GM12878 (cell line): ENCODE measurements around the gene OR2AT4. TPM values are rescaled to one million over a fixed set of nuclear protein-coding genes. Genes with fewer than 3 reads are reported as not detected.

Source experiments
- ATAC-seq: fragments of 200-7000 bp; cut with Tn5 transposase; 3 replicates; pipeline ENCODE4 v1.9.1; 2020; ENCODE audit warnings: mild to moderate bottlenecking, moderate library complexity
- BruUV-seq: library from RNA; stranded (reverse); fragments of 400-500 nt; replicated peaks from 2 replicates; lab custom pipeline; 2021; lab: Mats Ljungman, UMichigan
- CTCF ChIA-PET: fragments of 300-600 bp; sonication (Branson Sonifier 250); formaldehyde crosslinking; extraction: SDS; loops from one replicate; lab custom pipeline; 2021; ENCODE audit warnings: inconsistent platforms; lab: Yijun Ruan, JAX
- POLR2A ChIA-PET: fragments of 350-600 bp; formaldehyde crosslinking; extraction: SDS; loops from one replicate; lab custom pipeline; 2021; ENCODE audit warnings: inconsistent platforms; lab: Charles Lee
- RAD21 ChIA-PET: fragments of 300-600 bp; sonication (Branson Sonifier 250); formaldehyde crosslinking; loops from one replicate; lab custom pipeline; 2023; ENCODE audit warnings: antibody characterized with exemption; ENCODE audit not compliant: unreplicated experiment; lab: Charles Lee
- SMC1A ChIA-PET: fragments of 300-600 bp; sonication (Branson Sonifier 250); formaldehyde crosslinking; loops from one replicate; lab custom pipeline; 2023; ENCODE audit not compliant: unreplicated experiment, uncharacterized antibody; lab: Charles Lee
- DNase-seq: peaks from one replicate; pipeline ENCODE4 v3.0.0-alpha.2; 2011; ENCODE audit warnings: low read depth, low spot score
- FAIRE-seq: peaks from 3 replicates; lab custom pipeline; 2011; peaks lifted over from hg19 to GRCh38; lab: Jason Lieb, UNC
- H2AFZ ChIP-seq: 2 replicates; pipeline ENCODE4 v1.6.0; 2011; ENCODE audit warnings: low read depth, low read length, control low read depth; ENCODE audit not compliant: control insufficient read depth
- H3K27ac ChIP-seq: 2 replicates; pipeline ENCODE4 v1.5.1; 2011; ENCODE audit warnings: control low read depth; ENCODE audit not compliant: control insufficient read depth, insufficient read depth
- H3K27me3 ChIP-seq, 2 experiments: replicated peaks in 1 of 2; 2 replicates each; pipeline versions ENCODE4 v1.6.0 to v1.6.1; 2011; ENCODE audit warnings: low read length in 1 of 2; ENCODE audit not compliant: control insufficient read depth in 2 of 2, insufficient read depth in 2 of 2
- H3K36me3 ChIP-seq, 2 experiments: 2 replicates each; pipeline ENCODE4 v1.5.1; 2011; ENCODE audit warnings: low read length in 1 of 2; ENCODE audit not compliant: control insufficient read depth in 2 of 2, insufficient read depth in 2 of 2
- H3K4me1 ChIP-seq: 2 replicates; pipeline ENCODE4 v1.6.1; 2011; ENCODE audit warnings: mild to moderate bottlenecking, low read length, moderate library complexity, mixed read lengths; ENCODE audit not compliant: control insufficient read depth, insufficient read depth
- H3K4me2 ChIP-seq: 2 replicates; pipeline ENCODE4 v1.6.0; 2011; ENCODE audit warnings: control low read depth; ENCODE audit not compliant: control insufficient read depth, insufficient read depth
- H3K4me3 ChIP-seq: fragments of 200-600 bp; sonication (generic); 2 replicates; pipeline ENCODE4 v1.5.1; 2016
- H3K79me2 ChIP-seq: 2 replicates; pipeline ENCODE4 v1.6.0; 2011; ENCODE audit warnings: low read length; ENCODE audit not compliant: control insufficient read depth, insufficient read depth
- H3K9ac ChIP-seq: 2 replicates; pipeline ENCODE4 v1.8.0; 2011; ENCODE audit warnings: low read length, control low read depth, mixed read lengths; ENCODE audit not compliant: control insufficient read depth, insufficient read depth
- H3K9me3 ChIP-seq: replicated peaks from 3 replicates; pipeline ENCODE4 v1.5.1; 2011; ENCODE audit warnings: mild to moderate bottlenecking, low read length; ENCODE audit not compliant: control insufficient read depth, insufficient read depth
- H4K20me1 ChIP-seq: 2 replicates; pipeline ENCODE4 v1.6.0; 2011; ENCODE audit not compliant: control insufficient read depth, insufficient read depth
- HDAC2 ChIP-seq: fragments of 200-600 bp; sonication (generic); IDR thresholded peaks from 2 replicates; pipeline ENCODE4 v1.6.1; 2017
- HSF1 ChIP-seq: fragments of 150-350 bp; IDR thresholded peaks from 2 replicates; pipeline ENCODE4 v1.6.1; 2014; ENCODE audit warnings: mild to moderate bottlenecking, low read depth, low read length
- POLR2AphosphoS2 ChIP-seq: IDR thresholded peaks from 2 replicates; pipeline ENCODE4 v1.6.1; 2011; ENCODE audit warnings: low read depth, mild to moderate bottlenecking, low read length, improper control_type of control experiment, moderate library complexity
- SKIL ChIP-seq: fragments of 450-650 bp; IDR thresholded peaks from 2 replicates; pipeline ENCODE4 v1.6.1; 2017; ENCODE audit warnings: mild to moderate bottlenecking, low read depth, inconsistent platforms; ENCODE audit not compliant: poor library complexity, severe bottlenecking
- ZNF24 ChIP-seq: fragments of 450-650 bp; IDR thresholded peaks from 2 replicates; pipeline ENCODE4 v1.6.1; 2017; ENCODE audit warnings: antibody characterized with exemption, mild to moderate bottlenecking
- ZNF274 ChIP-seq: IDR thresholded peaks from one replicate; pipeline ENCODE4 v1.8.0; 2011; ENCODE audit not compliant: insufficient read length, insufficient read depth
- WGBS: methylation state at CpG from one replicate; pipeline ENCODE4 v1.1.6; 2016; ENCODE audit warnings: low lambda C conversion rate; ENCODE audit not compliant: insufficient replicate concordance, insufficient coverage; ENCODE audit errors: missing lambda C conversion rate; 5-methylcytosine and 5-hydroxymethylcytosine counted together
- in situ Hi-C: fragments of 300-500 bp; cut with MboI; formaldehyde crosslinking; loops from 9 replicates; pipeline ENCODE4 v1.14.3; 2018; ENCODE audit warnings: mixed read lengths
- intact Hi-C: fragments of 100-400 bp; cut with micrococcal nuclease; formaldehyde crosslinking; loops from one replicate; pipeline ENCODE4 v1.14.2; 2022; ENCODE audit not compliant: unreplicated experiment
- polyA plus RNA-seq, 11 experiments: library from polyadenylated mRNA; depleted of rRNA in 4 of 11; unstranded in 6 of 11; stranded (reverse) in 5 of 11; fragments of >200 nt; fragmentation: Nextera tagmentation in 4 of 11; fragmentation: Illumina TruSeq in 1 of 11; extraction: Ambion mirVana in 4 of 11; extraction: Trizol in 1 of 11; gene quantifications; 1 replicate in 1 of 11; 2 replicates in 10 of 11; pipeline versions ENCODE4 v1.2.1 to v1.2.3, GENCODE V29; 2011 to 2016; ENCODE audit warnings: inconsistent platforms in 2 of 11, missing spikeins in 2 of 11, low read depth in 1 of 11
- total RNA-seq, 4 experiments: library from RNA; depleted of rRNA in 3 of 4; stranded (reverse); fragments of >200 nt in 3 of 4; fragmentation: Illumina TruSeq in 1 of 4; extraction: Trizol in 1 of 4; gene quantifications; 2 replicates each; pipeline versions ENCODE4 v1.2.1 to v1.2.3, GENCODE V29; 2013 to 2021
- TF ChIP-seq, protein P1 (sequence below): IDR thresholded peaks from 2 replicates; pipeline ENCODE4 v1.6.1; 2012; ENCODE audit warnings: mild to moderate bottlenecking, low read depth, low read length
- TF ChIP-seq, protein P2 (sequence below): IDR thresholded peaks from 2 replicates; pipeline ENCODE4 v1.6.1; 2012; ENCODE audit warnings: low read depth, low read length, improper control_type of control experiment

Gene OR2AT4
- total and polyA plus RNA-seq, 10 of the 15 experiments (the other 5 are each of a cell fraction or from before 2014, with no cell fraction given) = 0.01 TPM; not detected in 9

GRCh38 chr11:75083217-75083605 lies 13.5 kb downstream of the OR2AT4 start (continued):
- TF ChIP-seq SKIL = no peak
- no peak for TF ChIP-seq ZNF274

- H3K9me3 ChIP-seq = no peaks in the 10 kb centered on the region
- no peak overlapping the region for H3K4me2 ChIP-seq
- ChIA-PET RAD21 (no interaction called here), SMC1A (no interaction called here), POLR2A (no interaction called here), CTCF (no interaction called here)
- TF ChIP-seq POLR2AphosphoS2 (no peak), HDAC2 (no peak), ZNF274 (no peak), ZNF24 (no peak), HSF1 (no peak)
- TF ChIP-seq, protein P1, sequence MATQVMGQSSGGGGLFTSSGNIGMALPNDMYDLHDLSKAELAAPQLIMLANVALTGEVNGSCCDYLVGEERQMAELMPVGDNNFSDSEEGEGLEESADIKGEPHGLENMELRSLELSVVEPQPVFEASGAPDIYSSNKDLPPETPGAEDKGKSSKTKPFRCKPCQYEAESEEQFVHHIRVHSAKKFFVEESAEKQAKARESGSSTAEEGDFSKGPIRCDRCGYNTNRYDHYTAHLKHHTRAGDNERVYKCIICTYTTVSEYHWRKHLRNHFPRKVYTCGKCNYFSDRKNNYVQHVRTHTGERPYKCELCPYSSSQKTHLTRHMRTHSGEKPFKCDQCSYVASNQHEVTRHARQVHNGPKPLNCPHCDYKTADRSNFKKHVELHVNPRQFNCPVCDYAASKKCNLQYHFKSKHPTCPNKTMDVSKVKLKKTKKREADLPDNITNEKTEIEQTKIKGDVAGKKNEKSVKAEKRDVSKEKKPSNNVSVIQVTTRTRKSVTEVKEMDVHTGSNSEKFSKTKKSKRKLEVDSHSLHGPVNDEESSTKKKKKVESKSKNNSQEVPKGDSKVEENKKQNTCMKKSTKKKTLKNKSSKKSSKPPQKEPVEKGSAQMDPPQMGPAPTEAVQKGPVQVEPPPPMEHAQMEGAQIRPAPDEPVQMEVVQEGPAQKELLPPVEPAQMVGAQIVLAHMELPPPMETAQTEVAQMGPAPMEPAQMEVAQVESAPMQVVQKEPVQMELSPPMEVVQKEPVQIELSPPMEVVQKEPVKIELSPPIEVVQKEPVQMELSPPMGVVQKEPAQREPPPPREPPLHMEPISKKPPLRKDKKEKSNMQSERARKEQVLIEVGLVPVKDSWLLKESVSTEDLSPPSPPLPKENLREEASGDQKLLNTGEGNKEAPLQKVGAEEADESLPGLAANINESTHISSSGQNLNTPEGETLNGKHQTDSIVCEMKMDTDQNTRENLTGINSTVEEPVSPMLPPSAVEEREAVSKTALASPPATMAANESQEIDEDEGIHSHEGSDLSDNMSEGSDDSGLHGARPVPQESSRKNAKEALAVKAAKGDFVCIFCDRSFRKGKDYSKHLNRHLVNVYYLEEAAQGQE = no peak
- TF ChIP-seq, protein P2, sequence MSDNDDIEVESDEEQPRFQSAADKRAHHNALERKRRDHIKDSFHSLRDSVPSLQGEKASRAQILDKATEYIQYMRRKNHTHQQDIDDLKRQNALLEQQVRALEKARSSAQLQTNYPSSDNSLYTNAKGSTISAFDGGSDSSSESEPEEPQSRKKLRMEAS = no peak
- DNase-seq (no peak), FAIRE-seq (no peak), ATAC-seq (no peak)
- no peaks in the 10 kb centered on the region for H3K27me3 ChIP-seq
- H3K36me3 ChIP-seq = no peaks in the 10 kb centered on the region
- H2AFZ ChIP-seq = no peak overlapping the region
- no peaks in the 10 kb centered on the region for H3K79me2 ChIP-seq
- no peak overlapping the region for H3K27ac ChIP-seq
- 25% methylated on average over 8 of the region's 8 CpGs for WGBS
- no peaks in the 10 kb centered on the region for H4K20me1 ChIP-seq
- no TSS peak for BruUV-seq
- intact Hi-C loops = no loop called here
- in situ Hi-C loops = no loop called here
- no peaks in the 10 kb centered on the region for H3K4me1 ChIP-seq
- H3K9ac ChIP-seq = no peak overlapping the region
- no peak overlapping the region for H3K4me3 ChIP-seq
These were observed 14.0 kb downstream of the OR2AT4 start for GRCh38 chr11:75082601-75083216.
